NCI-H2029 treated with DMSO at 0.1 percent for 48 hours (cell line): ENCODE data around the gene IGF2.

Experiments
- DNase-seq: peaks from one replicate; lab custom pipeline; 2025; lab: John Stamatoyannopoulos, UW

IGF2 gene

DNA sequence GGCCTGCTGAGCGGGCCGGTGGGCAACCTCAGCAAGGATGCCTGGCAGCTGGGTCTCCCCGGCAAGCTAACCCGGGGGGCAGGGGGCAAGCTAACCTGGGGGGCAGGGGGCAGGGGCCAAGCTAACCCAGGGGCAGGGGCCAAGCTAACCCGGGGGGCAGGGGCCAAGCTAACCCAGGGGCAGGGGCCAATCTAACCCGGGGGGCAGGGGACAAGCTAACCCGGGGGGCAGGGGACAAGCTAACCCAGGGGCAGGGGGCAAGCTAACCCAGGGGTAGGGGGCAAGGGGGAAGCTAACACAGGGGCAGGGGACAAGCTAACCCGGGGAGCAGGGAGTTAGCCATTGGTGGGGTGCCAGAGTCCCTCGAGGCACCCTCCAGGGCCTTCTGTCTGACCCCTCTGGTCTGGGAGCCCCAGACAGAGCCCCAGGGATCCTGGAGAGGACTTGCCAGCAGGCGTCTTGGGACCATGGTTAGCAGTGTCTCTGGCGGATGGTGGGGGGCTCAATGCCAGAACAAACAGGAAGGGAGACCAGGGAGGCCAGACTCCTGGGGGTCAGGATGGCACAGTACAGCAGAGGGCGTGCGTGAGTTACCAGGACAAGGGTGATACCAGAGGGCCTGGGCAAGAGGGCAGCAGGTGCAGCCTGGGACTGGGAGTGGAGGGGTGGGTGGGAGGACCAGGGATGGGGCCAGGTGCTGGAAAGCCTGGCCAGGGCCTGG lies 16.1 kb downstream of the IGF2 start:
- DNase-seq, result no peak

DNA sequence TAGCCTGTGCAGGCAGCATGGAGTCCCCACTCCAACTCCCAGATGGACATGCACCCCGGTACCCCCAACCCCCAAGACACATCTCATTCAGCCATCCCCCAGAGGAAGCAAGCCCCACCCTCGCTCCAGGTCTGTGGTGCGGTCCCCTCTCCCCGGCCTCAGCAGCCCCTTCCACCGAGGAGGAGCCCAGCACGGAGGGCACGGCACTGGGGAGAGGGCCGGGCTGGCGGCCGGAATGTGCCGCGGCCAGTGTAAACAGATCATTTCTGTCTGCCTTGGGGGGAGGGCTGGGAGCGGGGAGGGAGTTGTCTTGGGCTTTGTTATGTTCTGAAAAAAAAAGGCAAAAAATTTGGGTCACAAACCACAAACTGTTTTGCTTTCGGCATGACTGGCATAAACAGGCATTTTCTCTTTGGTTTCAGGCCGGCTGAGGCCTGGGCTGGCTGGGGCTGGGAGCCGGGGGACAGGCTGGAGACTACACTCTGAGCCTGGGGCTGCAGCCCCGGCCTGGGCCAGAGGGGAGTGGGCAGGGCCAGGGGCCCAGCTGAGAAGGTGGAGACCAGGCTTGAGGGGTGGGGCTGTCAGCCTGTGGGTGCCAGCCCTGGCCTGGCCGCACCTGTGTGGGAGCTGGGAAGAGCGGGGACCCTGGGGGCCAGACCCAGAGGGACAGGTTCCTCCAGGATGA lies 16.8 kb downstream of the IGF2 start:
- no peak for DNase-seq

DNA sequence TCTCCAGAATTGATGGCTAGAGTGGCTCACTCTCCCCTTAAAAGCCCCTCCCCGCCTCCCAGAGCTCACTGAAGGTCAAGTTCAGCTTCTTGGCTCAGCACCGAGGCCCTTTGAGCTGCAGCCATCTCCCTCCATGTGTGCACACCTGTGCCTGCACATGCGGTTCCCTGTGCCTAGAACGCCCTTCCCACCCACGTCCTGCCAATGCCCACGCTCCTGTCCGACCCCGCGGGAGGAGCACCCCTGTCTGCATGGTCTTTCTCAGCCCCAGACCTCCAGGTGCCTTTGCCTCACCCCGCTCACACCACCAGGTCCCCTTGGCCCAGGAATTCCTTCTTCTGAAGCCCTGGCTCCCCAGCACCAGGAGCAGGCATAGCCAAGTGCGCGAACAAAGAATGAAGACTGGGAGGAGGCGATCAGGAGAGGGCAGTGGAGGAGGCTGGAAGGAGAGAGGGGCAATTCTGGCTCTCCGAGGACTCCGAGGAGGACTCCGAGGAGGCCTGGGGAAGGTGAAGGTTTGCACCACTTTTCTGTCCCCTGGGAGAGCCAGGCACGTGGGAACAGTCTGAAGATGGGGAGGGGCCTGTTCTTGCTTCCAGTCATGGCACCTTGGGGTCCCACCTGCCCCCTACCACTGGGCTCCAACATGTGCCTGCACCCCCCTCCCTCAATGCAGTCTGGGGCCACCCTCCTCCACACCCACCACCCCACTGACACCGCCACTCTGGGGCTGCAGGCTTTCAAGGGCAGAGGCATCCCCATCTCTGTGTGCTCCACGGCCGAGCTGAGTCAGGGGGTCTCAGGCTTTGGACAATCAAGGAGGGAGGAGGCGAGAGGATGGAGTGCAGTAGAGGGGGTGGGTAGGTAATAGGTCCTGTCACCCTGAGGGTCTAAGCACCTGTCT lies 17.7 kb downstream of the IGF2 start:
- DNase-seq, result no peak

DNA sequence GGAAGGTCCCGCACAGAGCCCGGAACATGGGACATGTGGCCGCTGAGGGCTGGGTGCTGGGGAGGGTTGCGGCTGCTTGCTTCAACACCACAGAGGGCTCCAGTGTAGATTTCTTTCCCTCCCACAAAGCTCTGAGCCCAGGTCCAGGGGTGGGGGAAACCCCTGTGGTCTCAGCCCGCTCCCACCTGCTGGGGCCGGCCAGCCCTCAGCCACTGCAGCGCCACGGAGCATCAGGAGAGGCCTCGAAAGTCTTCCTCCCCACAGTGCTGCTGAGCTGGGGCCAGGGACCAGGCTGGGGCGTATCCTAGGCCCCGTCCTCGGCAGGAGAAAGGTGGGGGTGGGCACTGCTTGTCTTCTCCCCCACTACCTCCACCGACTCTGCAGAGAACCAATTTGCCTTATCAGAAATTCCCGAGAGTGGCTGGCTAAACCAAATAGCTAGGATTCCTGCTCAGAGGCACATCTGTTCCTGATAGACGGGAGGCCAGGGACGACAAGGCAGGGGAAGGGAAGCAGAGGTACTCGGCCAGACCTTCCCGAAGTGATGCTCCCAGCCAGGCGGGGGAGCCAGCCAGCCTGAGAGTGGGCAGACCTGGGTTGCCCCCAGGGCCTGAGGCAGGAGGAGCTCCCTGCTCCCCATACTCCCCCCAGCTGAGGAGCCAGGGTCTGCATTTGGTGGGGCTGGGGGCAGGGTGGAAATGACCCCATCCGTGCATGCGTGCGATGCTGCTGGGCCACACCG lies 18.7 kb downstream of the IGF2 start:
- no peak for DNase-seq

- DNase-seq, result no peak
Measured at GRCh38 chr11:2118677-2119076, 20.5 kb downstream of the IGF2 start.

- DNase-seq, result no peak
Measured at GRCh38 chr11:2116680-2117079, 22.5 kb downstream of the IGF2 start.

DNA sequence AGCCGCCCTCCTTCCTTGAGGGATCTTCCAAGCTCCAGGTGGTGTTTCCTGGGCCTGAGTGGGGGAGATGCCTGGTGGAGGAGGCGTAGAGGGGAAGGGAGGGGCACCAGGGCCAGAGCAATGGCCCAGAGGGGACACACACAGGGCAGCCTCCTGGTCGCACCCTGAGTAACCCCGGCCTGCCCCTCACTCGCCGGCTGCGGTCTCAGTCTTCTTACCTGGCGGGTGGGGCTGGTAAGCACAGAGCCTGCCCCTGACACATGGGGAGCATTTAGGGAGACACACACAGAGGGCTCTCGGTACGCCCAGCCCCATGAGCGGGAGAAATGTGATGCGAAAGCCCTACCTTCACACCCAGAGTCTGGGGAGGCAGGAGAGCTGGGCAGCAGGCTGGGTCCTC lies 23.9 kb downstream of the IGF2 start:
- DNase-seq, result no peak

DNA sequence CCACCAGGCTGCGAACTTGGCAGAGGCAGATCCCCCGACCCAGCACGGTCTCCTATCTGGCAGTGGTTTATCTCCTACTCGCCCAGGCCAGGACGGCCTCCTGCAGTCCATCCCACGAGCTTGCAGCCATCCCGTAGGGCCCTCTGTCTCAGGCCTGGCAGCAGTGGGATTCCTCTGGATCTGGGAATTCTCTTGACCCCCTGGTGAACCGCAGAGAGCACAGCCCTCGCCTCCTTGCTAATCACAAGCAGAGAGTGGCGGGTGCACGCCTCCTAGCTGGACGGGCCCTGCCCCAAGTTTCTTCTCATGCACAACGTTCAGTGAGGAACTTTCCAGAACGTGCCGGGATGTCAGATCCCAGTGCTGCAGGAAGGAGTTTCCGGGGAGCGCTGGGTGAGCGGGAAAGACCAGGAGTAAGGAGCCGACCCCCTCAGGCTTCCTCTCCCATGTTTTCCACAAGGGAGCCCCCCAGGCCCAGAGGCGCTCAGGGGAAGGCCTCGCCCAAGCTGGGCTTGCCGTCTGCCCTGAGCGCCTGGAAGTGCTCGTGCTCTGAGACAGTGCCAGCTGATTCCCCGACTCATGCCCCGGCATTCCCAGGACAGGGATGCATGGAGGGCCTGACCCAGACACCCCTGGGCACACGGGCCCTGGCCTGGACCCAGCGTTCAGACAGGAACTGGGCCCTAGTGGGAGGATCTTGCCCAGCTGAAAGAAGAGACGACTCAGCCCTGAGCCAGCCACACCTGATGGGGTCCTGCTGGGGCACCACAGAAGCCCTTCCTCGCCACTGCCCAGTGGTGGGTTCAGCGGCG lies 24.6 kb downstream of the IGF2 start:
- no peak for DNase-seq

DNA sequence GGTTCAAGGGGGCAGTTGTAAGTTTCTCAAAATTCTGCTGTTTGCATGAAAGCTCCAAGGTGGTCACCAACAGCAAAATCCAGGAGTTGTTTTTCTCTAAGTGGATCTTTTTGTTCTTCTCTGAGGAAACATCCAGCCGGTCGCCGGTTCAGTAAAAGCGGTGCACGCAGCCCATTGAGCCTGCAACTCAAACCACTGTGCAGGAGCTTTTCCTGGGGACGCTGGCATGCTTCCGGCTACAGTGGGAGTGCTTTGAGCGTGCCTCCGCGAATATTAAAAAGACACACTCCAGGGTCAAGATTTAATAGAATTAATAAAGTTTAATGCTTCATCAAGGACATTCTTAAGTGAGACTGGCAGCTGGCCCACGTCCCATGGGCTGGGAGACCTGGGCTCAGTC lies 25.4 kb downstream of the IGF2 start:
- no peak for DNase-seq

DNA sequence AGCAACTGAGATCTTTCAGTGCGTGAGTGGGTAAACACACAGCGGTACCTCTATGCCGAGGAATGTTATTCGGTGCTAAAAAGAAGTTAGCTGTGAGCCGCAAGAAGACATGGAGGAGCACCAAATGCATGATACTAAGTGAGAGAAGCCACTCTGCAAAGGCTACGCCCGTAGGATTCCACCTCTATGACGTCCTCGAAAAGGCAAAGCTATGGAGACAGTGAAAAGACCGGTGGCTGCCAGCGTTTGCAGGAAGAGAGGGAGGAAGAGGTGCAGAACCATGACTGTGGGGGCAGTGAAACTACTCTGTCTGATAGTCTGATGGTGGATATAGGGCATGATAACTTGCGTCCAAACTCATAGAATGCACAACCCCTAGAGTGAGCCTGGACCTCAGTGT lies 28.7 kb downstream of the IGF2 start:
- no peak for DNase-seq

- DNase-seq, result no peak
Measured at GRCh38 chr11:2109541-2110019, 29.6 kb downstream of the IGF2 start.

DNA sequence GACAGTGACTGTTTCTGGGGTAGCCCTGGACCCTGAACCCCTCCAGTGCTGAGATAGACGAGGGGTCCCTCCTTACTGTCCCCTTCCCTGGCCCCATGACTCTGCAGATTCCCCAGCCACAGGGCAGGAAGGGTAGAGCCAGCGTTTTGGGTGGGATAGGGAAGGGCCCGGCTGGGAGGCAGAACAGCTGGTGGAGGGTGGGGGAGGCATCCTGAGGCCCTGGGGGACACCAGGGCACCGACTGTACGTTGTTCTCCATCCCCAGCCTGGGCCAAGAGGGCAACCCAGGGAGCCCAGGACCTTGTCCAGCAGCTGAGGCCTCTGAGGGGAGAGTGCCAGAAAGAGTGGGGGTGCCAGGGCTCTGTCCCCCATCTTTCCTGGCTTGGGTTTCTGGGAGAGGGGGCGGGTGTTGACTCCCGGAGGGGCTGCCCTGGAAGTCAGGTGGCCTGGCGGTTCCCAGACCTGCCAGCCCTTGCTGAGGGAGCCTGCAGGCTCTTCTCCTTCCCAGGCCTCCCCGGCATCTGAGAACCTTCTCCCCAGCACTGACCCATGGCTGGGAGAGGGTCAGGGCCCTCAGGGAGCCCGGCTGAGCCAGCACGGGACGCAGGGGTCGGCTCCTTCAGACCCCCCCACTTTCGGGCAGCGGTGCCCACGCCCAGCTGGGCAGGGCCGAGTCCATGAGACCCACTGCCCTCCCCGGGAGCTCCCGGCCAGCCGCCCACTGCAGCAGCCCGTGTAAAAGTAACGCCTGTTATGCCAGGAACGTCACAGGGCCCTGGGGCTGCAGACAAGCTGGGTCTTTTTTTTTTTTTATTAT lies 30.3 kb downstream of the IGF2 start:
- no peak for DNase-seq

DNA sequence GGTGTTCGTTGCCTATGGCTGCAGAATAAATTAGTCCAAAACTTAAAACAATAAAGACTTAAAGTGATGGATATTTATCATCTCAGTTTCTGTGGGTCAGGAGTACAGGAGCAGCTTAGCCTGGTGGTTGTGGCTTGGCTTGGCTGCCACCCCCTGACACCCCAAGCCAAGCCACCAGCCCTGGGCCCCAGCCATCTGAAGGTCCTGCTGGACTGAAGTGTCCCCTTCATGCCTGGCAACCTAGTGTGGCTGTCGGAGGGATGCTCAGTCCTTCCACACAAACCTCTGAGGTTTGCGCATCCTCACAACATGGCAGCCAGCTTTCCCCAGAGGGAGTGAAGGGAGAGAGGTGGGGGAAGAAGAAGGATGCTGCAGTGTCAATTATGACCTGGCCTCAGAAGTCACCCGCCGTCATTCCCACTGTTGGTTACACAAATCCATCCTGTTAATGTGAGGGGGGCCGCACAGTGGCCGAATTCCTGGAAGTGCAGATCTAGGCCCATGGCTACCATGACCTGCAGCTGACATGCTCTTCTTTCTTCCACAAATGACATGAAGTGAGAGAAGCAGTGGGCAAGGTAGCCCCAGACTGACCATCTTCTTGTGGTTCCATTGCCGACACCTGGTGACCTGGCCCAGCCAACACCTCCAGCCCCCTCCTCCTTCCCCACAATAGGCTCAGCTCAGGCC lies 31.1 kb downstream of the IGF2 start:
- DNase-seq, result no peak

DNA sequence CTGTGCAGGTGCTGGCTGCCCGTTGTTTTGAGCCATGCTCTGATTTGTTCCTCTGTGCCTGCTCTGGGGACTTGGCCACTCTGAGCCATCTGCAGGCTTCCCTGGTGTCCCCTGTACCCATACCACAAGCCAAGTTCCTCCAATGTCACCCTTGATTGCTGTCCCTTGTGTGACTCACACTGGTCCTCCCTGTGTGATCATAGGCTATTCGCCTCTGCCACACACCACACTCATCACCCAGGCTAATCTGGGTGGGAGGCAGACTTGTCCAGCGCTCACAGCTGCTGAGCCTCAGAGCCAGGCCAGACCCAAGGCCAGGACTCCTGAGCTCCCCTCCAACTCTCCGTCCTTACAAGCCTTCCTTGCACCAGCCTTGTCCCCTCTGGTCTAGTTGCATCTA lies 31.7 kb downstream of the IGF2 start:
- no peak for DNase-seq

DNA sequence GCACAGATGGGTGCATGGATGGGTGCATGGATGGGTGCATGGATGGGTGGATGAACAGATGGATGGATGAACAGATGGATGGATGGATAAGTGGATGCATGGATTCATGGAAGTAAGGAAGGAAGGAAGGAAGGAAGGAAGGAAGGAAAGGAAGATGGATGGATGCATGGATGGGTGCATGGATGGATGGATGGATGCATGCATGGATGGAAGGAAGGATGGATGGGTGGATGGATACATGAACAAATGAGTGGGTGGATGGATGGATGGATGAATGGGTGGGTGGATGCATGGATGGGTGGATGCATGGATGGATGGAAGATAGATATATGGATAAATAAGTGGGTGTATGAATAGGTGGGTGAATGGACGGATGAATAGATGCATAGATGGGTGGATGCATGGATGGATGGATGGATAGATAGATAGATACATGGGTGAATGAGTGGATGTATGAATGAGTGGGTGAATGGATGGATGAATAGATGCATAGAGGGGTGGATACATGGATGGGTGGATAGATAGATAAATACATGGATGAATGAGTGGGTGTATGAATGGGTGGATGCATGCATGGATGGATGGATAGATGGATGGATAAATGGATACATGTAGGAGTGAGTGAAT lies 32.5 kb downstream of the IGF2 start:
- no peak for DNase-seq

GRCh38 chr11:2105511-2105910 lies 33.7 kb downstream of the IGF2 start:
- no peak for DNase-seq

GRCh38 chr11:2104524-2105440 lies 34.4 kb downstream of the IGF2 start:
- DNase-seq, result no peak
